ENCODE results near the gene AMPD2. TPM values are rescaled to one million over a fixed set of nuclear protein-coding genes. Genes with fewer than 3 reads are reported as not detected.

The AMPD2 gene
- total RNA-seq, 1 donor from 2014 or later, result 74.2 TPM

- no peak overlapping the region for H3K27ac ChIP-seq
- intact Hi-C loops (cut with DNase I), result no loop called here
- peaks cover 30 to 34% of the 10 kb centered on the region in 2 donors for H3K36me3 ChIP-seq
- H3K9me3 ChIP-seq, result no peaks in the 10 kb centered on the region
- H3K4me3 ChIP-seq, result no peak overlapping the region
- no peaks in the 10 kb centered on the region for H3K27me3 ChIP-seq
- no peaks in the 10 kb centered on the region for H3K4me1 ChIP-seq
- DNase-seq (ENCODE audit: low spot score in 2 of 2), result peak in 1 of 2 donors; percentile 48
- TF ChIP-seq CTCF (IDR thresholded peaks at IDR 0.05), result no peak
Measured at GRCh38 chr1:109632671-109633346, 13.2 kb downstream of the AMPD2 start.

- Histone ChIP-seq H3K27me3 (no peaks in the 10 kb centered on the region), H3K4me1 (no peaks in the 10 kb centered on the region), H3K27ac (no peak overlapping the region), H3K4me3 (no peak overlapping the region), H3K36me3 (peaks cover 16 to 19% of the 10 kb centered on the region in 2 donors), H3K9me3 (no peaks in the 10 kb centered on the region)
- no peak for TF ChIP-seq CTCF (IDR thresholded peaks at IDR 0.05)
- peak in 1 of 2 donors; percentile 35 for DNase-seq (ENCODE audit: low spot score in 2 of 2)
- intact Hi-C loops (cut with DNase I), result no loop called here
Measured at GRCh38 chr1:109634292-109634691, 14.7 kb downstream of the AMPD2 start.

GRCh38 chr1:109634771-109635750, 15.4 kb downstream of the AMPD2 start:
- Histone ChIP-seq H3K9me3 (no peaks in the 10 kb centered on the region), H3K4me3 (no peak overlapping the region), H3K36me3 (peaks cover 12 to 13% of the 10 kb centered on the region in 2 donors), H3K27ac (no peak overlapping the region), H3K4me1 (no peaks in the 10 kb centered on the region), H3K27me3 (no peaks in the 10 kb centered on the region)
- DNase-seq (ENCODE audit: low spot score in 2 of 2), result peak in 1 of 2 donors; percentile 44
- intact Hi-C loops (cut with DNase I), result no loop called here
- no peak for TF ChIP-seq CTCF (IDR thresholded peaks at IDR 0.05)

- DNase-seq (ENCODE audit: low spot score in 2 of 2), result no peak
- H3K4me1 ChIP-seq, result no peaks in the 10 kb centered on the region
- no peaks in the 10 kb centered on the region for H3K27me3 ChIP-seq
- no peaks in the 10 kb centered on the region for H3K9me3 ChIP-seq
- H3K36me3 ChIP-seq, result peaks cover 9% of the 10 kb centered on the region in 2 donors
- TF ChIP-seq CTCF (IDR thresholded peaks at IDR 0.05), result no peak
- H3K27ac ChIP-seq, result no peak overlapping the region
- intact Hi-C loops (cut with DNase I), result no loop called here
- H3K4me3 ChIP-seq, result no peak overlapping the region
Measured at GRCh38 chr1:109635862-109636200, 16.2 kb downstream of the AMPD2 start.

GRCh38 chr1:109636201-109636952, 16.7 kb downstream of the AMPD2 start:
- DNase-seq (ENCODE audit: low spot score in 2 of 2), result peak in 1 of 2 donors; percentile 58
- H3K27me3 ChIP-seq, result no peaks in the 10 kb centered on the region
- TF ChIP-seq CTCF (IDR thresholded peaks at IDR 0.05), result no peak
- H3K9me3 ChIP-seq, result no peaks in the 10 kb centered on the region
- H3K4me3 ChIP-seq, result no peak overlapping the region
- H3K27ac ChIP-seq, result no peak overlapping the region
- peaks cover 3 to 4% of the 10 kb centered on the region in 2 donors for H3K36me3 ChIP-seq
- intact Hi-C loops (cut with DNase I), result no loop called here
- H3K4me1 ChIP-seq, result no peaks in the 10 kb centered on the region
